HEK293 (cell line): ENCODE data around the gene SAC3D1.

Experiments
- CTCF ChIA-PET: fragments of 350-600 bp; formaldehyde crosslinking; extraction: SDS; loops from one replicate; lab custom pipeline; 2021; ENCODE audit warnings: antibody characterized with exemption; lab: Yijun Ruan, JAX
- POLR2A ChIA-PET: fragments of 300-600 bp; formaldehyde crosslinking; extraction: SDS; loops from one replicate; lab custom pipeline; 2020; ENCODE audit warnings: antibody characterized with exemption, inconsistent platforms; lab: Yijun Ruan, JAX
- H3K27ac ChIP-seq: fragments of 200-500 bp; sonication (Bioruptor generic); 2 replicates; pipeline ENCODE4 v1.5.1; 2014; ENCODE audit warnings: low read depth, low read length, control low read depth, inconsistent platforms; ENCODE audit errors: extremely low read depth
- H3K36me3 ChIP-seq, 2 experiments: fragments of 200-500 bp in 1 of 2; sonication (Bioruptor generic) in 1 of 2; 1 replicate in 1 of 2; 2 replicates in 1 of 2; pipeline ENCODE4 v1.5.1; 2014 to 2017; ENCODE audit warnings: inconsistent platforms in 2 of 2, low read length in 2 of 2; ENCODE audit not compliant: control insufficient read depth in 2 of 2, insufficient read depth in 1 of 2
- H3K4me1 ChIP-seq: fragments of 200-500 bp; sonication (Bioruptor generic); 2 replicates; pipeline ENCODE4 v1.5.1; 2014; ENCODE audit warnings: mild to moderate bottlenecking, low read length, inconsistent platforms; ENCODE audit not compliant: control insufficient read depth, insufficient read depth
- H3K4me3 ChIP-seq: 2 replicates; pipeline ENCODE4 v1.5.1; 2011; ENCODE audit warnings: low read depth, mild to moderate bottlenecking, control low read depth, low read length, moderate library complexity
- H3K9me3 ChIP-seq: fragments of 200-500 bp; sonication (Bioruptor generic); 2 replicates; pipeline ENCODE4 v1.5.1; 2014; ENCODE audit warnings: low read depth, low read length, inconsistent platforms; ENCODE audit not compliant: control insufficient read depth, insufficient read depth
- BCL11B ChIP-seq: fragments of 450-650 bp; formaldehyde crosslinking; IDR thresholded peaks from 2 replicates; pipeline ENCODE4 v1.5.1; 2016; ENCODE audit warnings: low read depth, missing biosample characterization, missing genetic modification characterization
- EGR2 ChIP-seq: fragments of 450-650 bp; formaldehyde crosslinking; IDR thresholded peaks from 2 replicates; pipeline ENCODE4 v1.5.1; 2016; ENCODE audit warnings: low read depth, missing biosample characterization, missing genetic modification characterization
- OSR2 ChIP-seq: fragments of 450-650 bp; formaldehyde crosslinking; IDR thresholded peaks from 2 replicates; pipeline ENCODE4 v1.5.1; 2016; ENCODE audit warnings: missing biosample characterization, missing genetic modification characterization
- TCF7L2 ChIP-seq: IDR thresholded peaks from 2 replicates; pipeline ENCODE4 v1.6.1; 2011; ENCODE audit warnings: low read depth, mild to moderate bottlenecking, inconsistent platforms, low read length, moderate library complexity, borderline replicate concordance
- ZFHX2 ChIP-seq: fragments of 450-650 bp; formaldehyde crosslinking; conservative IDR thresholded peaks from 2 replicates; pipeline ENCODE4 v1.5.1; 2016; ENCODE audit warnings: missing biosample characterization, missing genetic modification characterization
- ZNF138 ChIP-seq: fragments of 450-650 bp; formaldehyde crosslinking; IDR thresholded peaks from 2 replicates; pipeline ENCODE4 v1.5.1; 2016; ENCODE audit warnings: missing biosample characterization, missing genetic modification characterization, borderline replicate concordance
- ZNF157 ChIP-seq: fragments of 450-650 bp; formaldehyde crosslinking; IDR thresholded peaks from 2 replicates; pipeline ENCODE4 v1.5.1; 2016; ENCODE audit warnings: missing biosample characterization, missing genetic modification characterization
- ZNF169 ChIP-seq: fragments of 450-650 bp; formaldehyde crosslinking; IDR thresholded peaks from 2 replicates; pipeline ENCODE4 v1.5.1; 2016; ENCODE audit warnings: missing biosample characterization, missing genetic modification characterization
- ZNF184 ChIP-seq: fragments of 450-650 bp; IDR thresholded peaks from 2 replicates; pipeline ENCODE4 v1.5.1; 2018; ENCODE audit warnings: missing biosample characterization, mild to moderate bottlenecking, missing genetic modification characterization
- ZNF423 ChIP-seq: fragments of 450-650 bp; formaldehyde crosslinking; IDR thresholded peaks from 2 replicates; pipeline ENCODE4 v1.5.1; 2016; ENCODE audit warnings: missing biosample characterization, missing genetic modification characterization
- ZNF544 ChIP-seq: fragments of 450-650 bp; formaldehyde crosslinking; IDR thresholded peaks from 2 replicates; pipeline ENCODE4 v1.5.0; 2017; ENCODE audit warnings: missing biosample characterization, missing genetic modification characterization
- ZNF623 ChIP-seq: fragments of 450-650 bp; formaldehyde crosslinking; IDR thresholded peaks from 2 replicates; pipeline ENCODE4 v1.5.1; 2016; ENCODE audit warnings: missing biosample characterization, missing genetic modification characterization
- ZNF701 ChIP-seq: fragments of 450-650 bp; formaldehyde crosslinking; IDR thresholded peaks from 2 replicates; pipeline ENCODE4 v1.5.1; 2016; ENCODE audit warnings: missing biosample characterization, missing genetic modification characterization
- ZNF843 ChIP-seq: fragments of 450-650 bp; formaldehyde crosslinking; IDR thresholded peaks from 2 replicates; pipeline ENCODE4 v1.5.1; 2016; ENCODE audit warnings: missing biosample characterization, missing genetic modification characterization
- TF ChIP-seq, protein P1 (sequence below): fragments of 450-650 bp; formaldehyde crosslinking; IDR thresholded peaks from 2 replicates; pipeline ENCODE4 v1.5.1; 2016; ENCODE audit warnings: missing biosample characterization, missing genetic modification characterization
- TF ChIP-seq, protein P2 (sequence below): fragments of 450-650 bp; formaldehyde crosslinking; IDR thresholded peaks from 2 replicates; pipeline ENCODE4 v1.5.1; 2016; ENCODE audit warnings: missing biosample characterization, missing genetic modification characterization
- TF ChIP-seq, protein P3 (sequence below): fragments of 450-650 bp; formaldehyde crosslinking; optimal IDR thresholded peaks from 2 replicates; pipeline ENCODE3; 2016; ENCODE audit warnings: missing biosample characterization, mild to moderate bottlenecking, missing genetic modification characterization
- TF ChIP-seq, protein P4 (sequence below): fragments of 450-650 bp; formaldehyde crosslinking; IDR thresholded peaks from 2 replicates; pipeline ENCODE4 v1.5.1; 2017; ENCODE audit warnings: missing biosample characterization, mild to moderate bottlenecking, missing genetic modification characterization, moderate library complexity
- TF ChIP-seq, protein P5 (sequence below): fragments of 450-650 bp; formaldehyde crosslinking; IDR thresholded peaks from 2 replicates; pipeline ENCODE4 v1.5.1; 2016; ENCODE audit warnings: missing biosample characterization, missing genetic modification characterization, borderline replicate concordance

The SAC3D1 gene

DNA sequence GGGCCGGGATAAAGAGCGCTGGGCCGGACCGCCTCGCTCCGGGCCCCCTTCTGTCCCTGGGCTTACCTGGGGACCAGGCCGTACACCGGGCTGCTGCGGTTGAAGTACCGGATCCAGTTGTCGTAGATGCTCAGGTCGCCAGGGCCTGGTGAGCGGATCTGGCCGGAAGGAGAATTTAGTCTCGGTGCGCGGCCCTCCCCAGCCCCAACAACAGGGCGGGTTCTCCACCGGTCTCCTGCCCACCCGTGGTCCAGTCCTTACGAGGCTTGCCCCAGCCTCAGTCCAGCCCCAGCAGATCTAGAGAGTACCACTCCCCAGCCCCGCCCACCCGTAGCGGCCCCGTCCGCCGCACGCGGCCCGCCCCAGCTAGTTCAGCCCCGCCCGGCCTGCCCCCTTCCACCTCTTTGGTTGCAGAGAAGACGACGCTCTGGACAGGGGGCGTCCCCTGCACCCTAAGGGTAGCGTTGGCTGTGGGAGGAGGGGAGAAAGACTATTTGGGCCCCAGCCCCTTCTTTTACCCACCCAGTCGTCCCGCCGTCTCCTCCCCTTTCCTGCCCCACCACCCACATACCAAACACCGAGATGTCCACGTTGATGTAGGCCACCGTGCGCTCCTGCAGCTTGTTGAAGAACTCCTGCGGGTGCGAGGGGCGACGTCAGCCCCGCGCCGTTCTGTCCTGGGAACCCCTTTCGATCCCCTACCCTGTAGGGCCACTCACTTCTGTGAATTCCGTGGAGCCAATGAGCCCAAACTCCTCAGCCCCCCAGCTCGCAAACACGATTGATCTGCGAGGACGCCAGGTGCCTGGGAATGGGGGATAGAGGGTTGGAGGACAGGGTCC is 6.8 kb downstream of the SAC3D1 start (continued):
- TF ChIP-seq ZNF138 (tag by site-specific recombination) (no peak), ZNF184 (tag by site-specific recombination) (no peak)

DNA sequence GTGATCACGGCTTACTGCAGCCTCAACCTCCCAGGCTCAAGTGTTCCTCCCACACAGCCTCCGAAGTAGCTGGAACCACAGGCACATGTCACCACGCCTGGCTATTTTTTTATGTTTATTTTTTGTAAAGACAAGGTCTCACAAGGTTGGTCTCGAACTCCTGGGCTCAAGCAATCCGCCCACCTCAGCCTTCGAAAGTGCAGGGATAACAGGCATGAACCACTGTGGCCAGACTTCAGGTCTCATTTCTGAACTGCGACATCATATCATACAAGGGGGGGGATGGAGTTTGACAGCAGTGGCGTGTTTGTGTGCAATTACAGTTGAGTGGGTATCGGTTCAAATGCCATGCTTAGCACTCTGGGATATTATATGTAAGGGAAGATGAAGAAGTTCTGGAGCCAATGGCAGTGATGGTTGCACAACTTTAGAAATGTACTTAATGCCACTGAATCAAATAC is 10.4 kb downstream of the SAC3D1 start:
- POLR2A ChIA-PET: interaction anchor here (0.7 kb wide), 1 partner anchor 27 kb away, joined by 6 read pairs; no protein-coding TSS in a partner anchor
- Histone ChIP-seq H3K4me1 (no peaks in the 10 kb centered on the region), H3K9me3 (no peaks in the 10 kb centered on the region), H3K4me3 (no peak overlapping the region), H3K27ac (no peak overlapping the region), H3K36me3 (peaks cover 0 to 2% of the 10 kb centered on the region in 2 experiments; a peak in 1 of 3 replicates)
- CTCF ChIA-PET: interaction anchor here (0.5 kb wide), 1 partner anchor 100 kb away, joined by 3 read pairs; no protein-coding TSS in a partner anchor
- no peak for TF ChIP-seq ZNF843
- TF ChIP-seq ZNF169 (tag by site-specific recombination): no peak
- TF ChIP-seq ZNF157 (tag by site-specific recombination): no peak
- peak; percentile 29; the same call in 1 of the 2 replicates for TF ChIP-seq EGR2 (tag by site-specific recombination)
- no peak for TF ChIP-seq ZNF701 (tag by site-specific recombination)
- peak; percentile 66 for TF ChIP-seq ZFHX2 (tag by site-specific recombination)
- TF ChIP-seq ZNF423 (tag by site-specific recombination): no peak
- TF ChIP-seq, protein P1, sequence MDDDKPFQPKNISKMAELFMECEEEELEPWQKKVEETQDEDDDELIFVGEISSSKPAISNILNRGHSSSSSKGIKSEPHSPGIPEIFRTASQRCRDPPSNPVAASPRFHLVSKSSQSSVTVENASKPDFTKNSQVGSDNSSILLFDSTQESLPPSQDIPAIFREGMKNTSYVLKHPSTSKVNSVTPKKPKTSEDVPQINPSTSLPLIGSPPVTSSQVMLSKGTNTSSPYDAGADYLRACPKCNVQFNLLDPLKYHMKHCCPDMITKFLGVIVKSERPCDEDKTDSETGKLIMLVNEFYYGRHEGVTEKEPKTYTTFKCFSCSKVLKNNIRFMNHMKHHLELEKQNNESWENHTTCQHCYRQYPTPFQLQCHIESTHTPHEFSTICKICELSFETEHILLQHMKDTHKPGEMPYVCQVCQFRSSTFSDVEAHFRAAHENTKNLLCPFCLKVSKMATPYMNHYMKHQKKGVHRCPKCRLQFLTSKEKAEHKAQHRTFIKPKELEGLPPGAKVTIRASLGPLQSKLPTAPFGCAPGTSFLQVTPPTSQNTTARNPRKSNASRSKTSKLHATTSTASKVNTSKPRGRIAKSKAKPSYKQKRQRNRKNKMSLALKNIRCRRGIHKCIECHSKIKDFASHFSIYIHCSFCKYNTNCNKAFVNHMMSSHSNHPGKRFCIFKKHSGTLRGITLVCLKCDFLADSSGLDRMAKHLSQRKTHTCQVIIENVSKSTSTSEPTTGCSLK (tag by site-specific recombination): no peak
- no peak for TF ChIP-seq ZNF623
- TF ChIP-seq OSR2 (tag by site-specific recombination): peak; percentile 10; the same call in 1 of the 2 replicates
- TF ChIP-seq, protein P2, sequence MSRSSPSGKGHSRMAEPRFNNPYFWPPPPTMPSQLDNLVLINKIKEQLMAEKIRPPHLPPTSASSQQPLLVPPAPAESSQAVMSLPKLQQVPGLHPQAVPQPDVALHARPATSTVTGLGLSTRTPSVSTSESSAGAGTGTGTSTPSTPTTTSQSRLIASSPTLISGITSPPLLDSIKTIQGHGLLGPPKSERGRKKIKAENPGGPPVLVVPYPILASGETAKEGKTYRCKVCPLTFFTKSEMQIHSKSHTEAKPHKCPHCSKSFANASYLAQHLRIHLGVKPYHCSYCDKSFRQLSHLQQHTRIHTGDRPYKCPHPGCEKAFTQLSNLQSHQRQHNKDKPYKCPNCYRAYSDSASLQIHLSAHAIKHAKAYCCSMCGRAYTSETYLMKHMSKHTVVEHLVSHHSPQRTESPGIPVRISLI (tag by site-specific recombination): peak; percentile 91
- no peak for TF ChIP-seq ZNF544 (tag by site-specific recombination)

DNA sequence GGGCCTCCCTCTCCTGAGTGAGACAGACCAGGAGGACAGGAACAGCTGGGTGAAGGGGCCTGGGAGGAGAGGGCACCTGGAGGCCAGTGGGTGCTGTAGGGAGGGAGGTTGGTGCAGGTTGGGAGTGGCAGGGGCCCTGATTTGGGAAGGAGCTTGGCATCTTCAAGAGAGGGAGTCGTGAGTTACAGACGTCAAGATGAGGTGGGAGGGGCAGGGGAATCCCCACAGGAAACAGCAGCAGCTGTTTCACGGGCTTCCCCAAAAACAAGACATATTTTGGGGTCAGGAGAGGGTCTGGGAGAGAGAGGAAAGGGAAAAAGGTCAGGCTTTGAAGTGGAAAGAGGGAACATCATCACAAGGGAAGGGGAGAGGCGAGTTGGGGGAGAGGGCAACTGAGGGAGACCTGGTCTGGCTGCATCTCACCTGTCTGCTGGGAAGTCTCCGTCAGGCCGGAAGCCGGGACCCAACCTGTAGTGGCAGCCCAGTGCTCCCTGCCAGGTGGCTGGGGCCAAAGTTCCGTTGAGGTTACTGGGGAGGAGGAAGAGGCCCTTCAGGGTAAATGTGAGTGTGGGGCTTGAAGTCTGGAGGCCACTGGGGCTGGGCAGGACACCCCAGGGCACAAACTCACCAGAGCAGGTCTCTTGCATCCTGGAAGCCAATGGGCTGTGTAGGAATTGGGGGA is 13.0 kb downstream of the SAC3D1 start:
- CTCF ChIA-PET: no interaction called here
- Histone ChIP-seq H3K27ac (no peak overlapping the region), H3K4me1 (no peaks in the 10 kb centered on the region), H3K4me3 (no peak overlapping the region), H3K9me3 (no peaks in the 10 kb centered on the region), H3K36me3 (no peaks in the 10 kb centered on the region)
- TF ChIP-seq, protein P3, sequence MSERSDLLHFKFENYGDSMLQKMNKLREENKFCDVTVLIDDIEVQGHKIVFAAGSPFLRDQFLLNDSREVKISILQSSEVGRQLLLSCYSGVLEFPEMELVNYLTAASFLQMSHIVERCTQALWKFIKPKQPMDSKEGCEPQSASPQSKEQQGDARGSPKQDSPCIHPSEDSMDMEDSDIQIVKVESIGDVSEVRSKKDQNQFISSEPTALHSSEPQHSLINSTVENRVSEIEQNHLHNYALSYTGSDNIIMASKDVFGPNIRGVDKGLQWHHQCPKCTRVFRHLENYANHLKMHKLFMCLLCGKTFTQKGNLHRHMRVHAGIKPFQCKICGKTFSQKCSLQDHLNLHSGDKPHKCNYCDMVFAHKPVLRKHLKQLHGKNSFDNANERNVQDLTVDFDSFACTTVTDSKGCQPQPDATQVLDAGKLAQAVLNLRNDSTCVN (tag by site-specific recombination): no peak
- TF ChIP-seq BCL11B: no peak
- TF ChIP-seq, protein P4, sequence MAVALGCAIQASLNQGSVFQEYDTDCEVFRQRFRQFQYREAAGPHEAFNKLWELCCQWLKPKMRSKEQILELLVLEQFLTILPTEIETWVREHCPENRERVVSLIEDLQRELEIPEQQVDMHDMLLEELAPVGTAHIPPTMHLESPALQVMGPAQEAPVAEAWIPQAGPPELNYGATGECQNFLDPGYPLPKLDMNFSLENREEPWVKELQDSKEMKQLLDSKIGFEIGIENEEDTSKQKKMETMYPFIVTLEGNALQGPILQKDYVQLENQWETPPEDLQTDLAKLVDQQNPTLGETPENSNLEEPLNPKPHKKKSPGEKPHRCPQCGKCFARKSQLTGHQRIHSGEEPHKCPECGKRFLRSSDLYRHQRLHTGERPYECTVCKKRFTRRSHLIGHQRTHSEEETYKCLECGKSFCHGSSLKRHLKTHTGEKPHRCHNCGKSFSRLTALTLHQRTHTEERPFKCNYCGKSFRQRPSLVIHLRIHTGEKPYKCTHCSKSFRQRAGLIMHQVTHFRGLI (tag by site-specific recombination): no peak
- no peak for TF ChIP-seq TCF7L2
- TF ChIP-seq, protein P5, sequence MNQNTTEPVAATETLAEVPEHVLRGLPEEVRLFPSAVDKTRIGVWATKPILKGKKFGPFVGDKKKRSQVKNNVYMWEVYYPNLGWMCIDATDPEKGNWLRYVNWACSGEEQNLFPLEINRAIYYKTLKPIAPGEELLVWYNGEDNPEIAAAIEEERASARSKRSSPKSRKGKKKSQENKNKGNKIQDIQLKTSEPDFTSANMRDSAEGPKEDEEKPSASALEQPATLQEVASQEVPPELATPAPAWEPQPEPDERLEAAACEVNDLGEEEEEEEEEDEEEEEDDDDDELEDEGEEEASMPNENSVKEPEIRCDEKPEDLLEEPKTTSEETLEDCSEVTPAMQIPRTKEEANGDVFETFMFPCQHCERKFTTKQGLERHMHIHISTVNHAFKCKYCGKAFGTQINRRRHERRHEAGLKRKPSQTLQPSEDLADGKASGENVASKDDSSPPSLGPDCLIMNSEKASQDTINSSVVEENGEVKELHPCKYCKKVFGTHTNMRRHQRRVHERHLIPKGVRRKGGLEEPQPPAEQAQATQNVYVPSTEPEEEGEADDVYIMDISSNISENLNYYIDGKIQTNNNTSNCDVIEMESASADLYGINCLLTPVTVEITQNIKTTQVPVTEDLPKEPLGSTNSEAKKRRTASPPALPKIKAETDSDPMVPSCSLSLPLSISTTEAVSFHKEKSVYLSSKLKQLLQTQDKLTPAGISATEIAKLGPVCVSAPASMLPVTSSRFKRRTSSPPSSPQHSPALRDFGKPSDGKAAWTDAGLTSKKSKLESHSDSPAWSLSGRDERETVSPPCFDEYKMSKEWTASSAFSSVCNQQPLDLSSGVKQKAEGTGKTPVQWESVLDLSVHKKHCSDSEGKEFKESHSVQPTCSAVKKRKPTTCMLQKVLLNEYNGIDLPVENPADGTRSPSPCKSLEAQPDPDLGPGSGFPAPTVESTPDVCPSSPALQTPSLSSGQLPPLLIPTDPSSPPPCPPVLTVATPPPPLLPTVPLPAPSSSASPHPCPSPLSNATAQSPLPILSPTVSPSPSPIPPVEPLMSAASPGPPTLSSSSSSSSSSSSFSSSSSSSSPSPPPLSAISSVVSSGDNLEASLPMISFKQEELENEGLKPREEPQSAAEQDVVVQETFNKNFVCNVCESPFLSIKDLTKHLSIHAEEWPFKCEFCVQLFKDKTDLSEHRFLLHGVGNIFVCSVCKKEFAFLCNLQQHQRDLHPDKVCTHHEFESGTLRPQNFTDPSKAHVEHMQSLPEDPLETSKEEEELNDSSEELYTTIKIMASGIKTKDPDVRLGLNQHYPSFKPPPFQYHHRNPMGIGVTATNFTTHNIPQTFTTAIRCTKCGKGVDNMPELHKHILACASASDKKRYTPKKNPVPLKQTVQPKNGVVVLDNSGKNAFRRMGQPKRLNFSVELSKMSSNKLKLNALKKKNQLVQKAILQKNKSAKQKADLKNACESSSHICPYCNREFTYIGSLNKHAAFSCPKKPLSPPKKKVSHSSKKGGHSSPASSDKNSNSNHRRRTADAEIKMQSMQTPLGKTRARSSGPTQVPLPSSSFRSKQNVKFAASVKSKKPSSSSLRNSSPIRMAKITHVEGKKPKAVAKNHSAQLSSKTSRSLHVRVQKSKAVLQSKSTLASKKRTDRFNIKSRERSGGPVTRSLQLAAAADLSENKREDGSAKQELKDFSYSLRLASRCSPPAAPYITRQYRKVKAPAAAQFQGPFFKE: no peak
- TF ChIP-seq ZFHX2 (tag by site-specific recombination): no peak
- POLR2A ChIA-PET: no interaction called here
